ENCODE data around the gene WDR70.

Gene WDR70

DNA sequence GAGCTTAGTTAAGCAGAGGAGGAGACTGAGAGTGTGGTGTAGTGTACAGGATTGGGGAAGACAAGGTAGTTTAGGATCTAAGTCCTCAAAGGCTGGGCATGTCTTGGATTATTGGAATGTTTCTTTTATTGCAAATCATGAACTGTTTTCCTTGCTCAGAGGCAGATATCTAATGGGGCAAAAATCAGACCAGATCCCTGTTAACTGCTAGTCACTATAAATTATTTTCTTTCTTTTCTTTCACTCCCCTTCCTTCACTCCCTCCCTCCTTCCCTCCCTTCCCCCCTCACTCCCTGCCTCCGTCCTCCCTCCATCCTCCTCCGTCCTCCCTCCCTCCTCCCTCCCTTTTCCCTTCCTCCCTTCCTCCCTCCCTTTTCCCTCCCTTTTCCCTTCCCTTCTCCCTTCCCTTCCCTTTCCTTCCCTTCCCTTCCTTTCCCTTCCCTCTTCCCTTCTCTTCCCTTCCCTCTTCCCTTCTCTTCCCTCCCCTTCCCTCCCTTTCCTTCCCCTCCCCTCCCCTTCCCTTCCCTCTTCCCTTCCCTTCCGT lies 117.9 kb downstream of the WDR70 start:
- H3F3A ChIP-seq (ENCODE audit: low read depth) = no peaks in the 10 kb centered on the region
- no peaks in the 10 kb centered on the region for H4K20me1 ChIP-seq (ENCODE audit: insufficient read depth, low read length, poor library complexity, severe bottlenecking)
- no peaks in the 10 kb centered on the region for H3K9me3 ChIP-seq (ENCODE audit: insufficient read depth, low read depth, low read length)
- no peak overlapping the region for H2AFZ ChIP-seq (ENCODE audit: low read length)
- no peak overlapping the region for H3K4me2 ChIP-seq (ENCODE audit: low read depth, low read length, poor library complexity, severe bottlenecking)
- no peaks in the 10 kb centered on the region for H3K79me2 ChIP-seq (ENCODE audit: insufficient read depth, low read length)
- H3K4me3 ChIP-seq (ENCODE audit: low read length, poor library complexity, severe bottlenecking) = no peak overlapping the region
- H3K9ac ChIP-seq (ENCODE audit: low read depth, low read length, poor library complexity, severe bottlenecking) = no peak overlapping the region
- H3K27me3 ChIP-seq (ENCODE audit: insufficient read depth, low read length, poor library complexity, severe bottlenecking) = no peaks in the 10 kb centered on the region
- peaks cover 9% of the 10 kb centered on the region; the same call in 1 of the 2 replicates for H3K36me3 ChIP-seq (ENCODE audit: insufficient read depth, low read length)
- peaks cover 6% of the 10 kb centered on the region for H3K4me1 ChIP-seq (ENCODE audit: insufficient read depth, low read length, poor library complexity, severe bottlenecking)
- no peaks in the 10 kb centered on the region for H3K9me2 ChIP-seq (replicated peaks; ENCODE audit: low read depth, low read length)
- TF ChIP-seq CTCF (conservative IDR thresholded peaks at IDR 0.05; ENCODE audit: low read length) = no peak

- H2AFZ ChIP-seq (ENCODE audit: low read length) = no peak overlapping the region
- no peaks in the 10 kb centered on the region for H3K4me1 ChIP-seq (ENCODE audit: insufficient read depth, low read length, poor library complexity, severe bottlenecking)
- no peak overlapping the region for H3K4me2 ChIP-seq (ENCODE audit: low read depth, low read length, poor library complexity, severe bottlenecking)
- H3K4me3 ChIP-seq (ENCODE audit: low read length, poor library complexity, severe bottlenecking) = no peak overlapping the region
- no peaks in the 10 kb centered on the region for H3K79me2 ChIP-seq (ENCODE audit: insufficient read depth, low read length)
- no peaks in the 10 kb centered on the region for H4K20me1 ChIP-seq (ENCODE audit: insufficient read depth, low read length, poor library complexity, severe bottlenecking)
- no peak overlapping the region for H3K9ac ChIP-seq (ENCODE audit: low read depth, low read length, poor library complexity, severe bottlenecking)
- TF ChIP-seq EZH2phosphoT487 (IDR thresholded peaks at IDR 0.05; ENCODE audit: borderline replicate concordance) (no peak), CTCF (conservative IDR thresholded peaks at IDR 0.05; ENCODE audit: low read length) (no peak)
- H3K27me3 ChIP-seq (ENCODE audit: insufficient read depth, low read length, poor library complexity, severe bottlenecking) = no peaks in the 10 kb centered on the region
- H3K36me3 ChIP-seq (ENCODE audit: insufficient read depth, low read length) = peaks cover 14% of the 10 kb centered on the region; the same call in 1 of the 2 replicates
- H3K9me2 ChIP-seq (replicated peaks; ENCODE audit: low read depth, low read length) = no peaks in the 10 kb centered on the region
- H3F3A ChIP-seq (ENCODE audit: low read depth) = no peaks in the 10 kb centered on the region
- no peaks in the 10 kb centered on the region for H3K9me3 ChIP-seq (ENCODE audit: insufficient read depth, low read depth, low read length)
Measured at GRCh38 chr5:37501152-37501551, 122.0 kb downstream of the WDR70 start.

DNA sequence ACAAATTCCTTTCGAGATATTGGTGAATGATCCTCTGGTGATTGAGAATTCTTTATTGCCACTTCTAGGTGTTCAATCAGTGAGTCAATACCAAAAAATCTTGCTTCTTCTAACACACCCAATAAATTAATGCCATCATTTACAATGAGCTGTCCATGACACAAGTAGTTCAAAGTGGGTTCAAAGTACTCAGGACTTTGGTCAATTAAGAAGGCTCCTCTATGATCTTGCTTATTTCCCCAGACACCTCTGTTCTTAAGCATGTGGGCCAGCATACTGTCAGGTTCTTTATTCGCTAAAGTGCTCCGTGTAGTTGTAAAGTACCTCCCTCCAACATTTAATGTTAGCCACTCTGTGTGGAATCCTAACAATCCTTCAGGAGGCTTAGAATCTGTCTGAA lies 127.1 kb downstream of the WDR70 start:
- H4K20me1 ChIP-seq (ENCODE audit: insufficient read depth, low read length, poor library complexity, severe bottlenecking) = no peaks in the 10 kb centered on the region
- no peaks in the 10 kb centered on the region for H3K9me2 ChIP-seq (replicated peaks; ENCODE audit: low read depth, low read length)
- no peaks in the 10 kb centered on the region for H3K79me2 ChIP-seq (ENCODE audit: insufficient read depth, low read length)
- TF ChIP-seq EZH2phosphoT487 (IDR thresholded peaks at IDR 0.05; ENCODE audit: borderline replicate concordance) (no peak), CTCF (conservative IDR thresholded peaks at IDR 0.05; ENCODE audit: low read length) (no peak)
- no peak overlapping the region for H3K9ac ChIP-seq (ENCODE audit: low read depth, low read length, poor library complexity, severe bottlenecking)
- H3K4me2 ChIP-seq (ENCODE audit: low read depth, low read length, poor library complexity, severe bottlenecking) = no peak overlapping the region
- no peak overlapping the region for H3K4me3 ChIP-seq (ENCODE audit: low read length, poor library complexity, severe bottlenecking)
- H3K36me3 ChIP-seq (ENCODE audit: insufficient read depth, low read length) = 0 out of 2 replicates have a peak, but pooled peaks cover 5% of the 10 kb centered on the region
- no peaks in the 10 kb centered on the region for H3K9me3 ChIP-seq (ENCODE audit: insufficient read depth, low read depth, low read length)
- H3K4me1 ChIP-seq (ENCODE audit: insufficient read depth, low read length, poor library complexity, severe bottlenecking) = no peaks in the 10 kb centered on the region
- no peaks in the 10 kb centered on the region for H3K27me3 ChIP-seq (ENCODE audit: insufficient read depth, low read length, poor library complexity, severe bottlenecking)
- no peaks in the 10 kb centered on the region for H3F3A ChIP-seq (ENCODE audit: low read depth)
- H2AFZ ChIP-seq (ENCODE audit: low read length) = no peak overlapping the region

Data from Loucy (cell line).